Measurements from ENCODE around the gene PTPRD.

DNA sequence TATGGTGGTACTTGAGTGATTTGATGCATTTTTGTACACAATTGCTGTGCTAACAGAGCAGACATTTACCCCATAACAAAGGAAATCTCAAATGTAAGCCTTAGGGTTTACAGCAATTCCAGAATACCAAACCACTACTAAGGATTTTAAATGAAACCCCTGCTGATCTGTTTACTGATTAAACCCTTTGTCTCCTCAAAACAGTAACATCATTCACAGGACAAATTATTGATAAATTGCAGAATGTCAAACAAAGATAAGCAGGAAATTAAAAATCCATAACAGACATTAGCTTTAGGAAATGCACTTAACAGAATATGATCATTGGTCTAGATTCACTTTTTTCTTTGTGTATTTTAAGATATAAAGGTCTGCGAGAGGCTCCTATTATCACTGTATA, 1796.9 kb downstream of the PTPRD start:
- no peak for TF ChIP-seq ZNF274 (IDR thresholded peaks at IDR 0.05; ENCODE audit: low read depth, low read length)
- TF ChIP-seq SUZ12 (IDR thresholded peaks at IDR 0.05; ENCODE audit: extremely low read depth, insufficient read depth, insufficient read length): no peak
- no peak for TF ChIP-seq YY1 (IDR thresholded peaks at IDR 0.05; ENCODE audit: insufficient read depth, insufficient read length)
